K562 (cell line): ENCODE results near the gene CDC26. TPM values are rescaled to one million over a fixed set of nuclear protein-coding genes. Genes with fewer than 3 reads are reported as not detected.

Experiments
- ATF7 ChIP-seq: fragments of 450-650 bp; IDR thresholded peaks from 2 replicates; pipeline ENCODE4 v1.7.1; 2014; ENCODE audit warnings: mild to moderate bottlenecking, moderate library complexity
- CREB3L1 ChIP-seq: fragments of 450-650 bp; IDR thresholded peaks from 2 replicates; pipeline ENCODE4 v1.6.1; 2014; ENCODE audit warnings: low read depth, mild to moderate bottlenecking, moderate library complexity, borderline replicate concordance
- ETV1 ChIP-seq: fragments of 450-650 bp; conservative IDR thresholded peaks from 2 replicates; pipeline ENCODE4 v1.6.1; 2016; ENCODE audit warnings: missing genetic modification characterization, control low read depth, low read depth, missing compliant biosample characterization
- HDAC8 ChIP-seq: fragments of 450-650 bp; IDR thresholded peaks from 2 replicates; pipeline ENCODE4 v1.6.1; 2016; ENCODE audit warnings: mild to moderate bottlenecking, missing genetic modification characterization, moderate library complexity, missing compliant biosample characterization
- MAX ChIP-seq: sonication (generic); formaldehyde crosslinking; IDR thresholded peaks from 2 replicates; pipeline ENCODE4 v1.9.0; 2022; ENCODE audit warnings: mild to moderate bottlenecking, missing genetic modification reagents
- MGA ChIP-seq: fragments of 450-650 bp; IDR thresholded peaks from 2 replicates; pipeline ENCODE4 v1.6.1; 2016; ENCODE audit warnings: mild to moderate bottlenecking, moderate library complexity
- POLR2AphosphoS5 ChIP-seq: IDR thresholded peaks from 2 replicates; pipeline ENCODE4 v1.6.1; 2011; ENCODE audit warnings: mild to moderate bottlenecking, low read depth, low read length, moderate library complexity; ENCODE audit not compliant: control insufficient read depth, insufficient read depth
- RFX1 ChIP-seq: fragments of 450-650 bp; IDR thresholded peaks from 2 replicates; pipeline ENCODE4 v1.6.1; 2016; ENCODE audit warnings: mild to moderate bottlenecking, moderate library complexity
- SIX5 ChIP-seq, 2 experiments: IDR thresholded peaks; 2 replicates each; pipeline ENCODE4 v1.6.1; 2011; ENCODE audit warnings: low read length in 2 of 2, borderline replicate concordance in 1 of 2, low read depth in 1 of 2, mild to moderate bottlenecking in 1 of 2, moderate library complexity in 1 of 2; ENCODE audit not compliant: insufficient read depth in 1 of 2
- SMAD4 ChIP-seq: fragments of 250-450 bp; sonication (Bioruptor Pico); conservative IDR thresholded peaks from 2 replicates; pipeline ENCODE4 v1.8.0; 2021; ENCODE audit warnings: inconsistent platforms, mild to moderate bottlenecking, moderate library complexity
- TAF7 ChIP-seq: fragments of 450-650 bp; IDR thresholded peaks from 2 replicates; pipeline ENCODE4 v1.6.1; 2016; ENCODE audit warnings: missing genetic modification characterization, missing compliant biosample characterization
- ZC3H11A ChIP-seq: IDR thresholded peaks from 2 replicates; pipeline ENCODE4 v1.6.1; 2012; ENCODE audit warnings: low read depth, low read length, improper control_type of control experiment
- ZNF354B ChIP-seq: fragments of 250-450 bp; sonication (Bioruptor Pico); IDR thresholded peaks from 2 replicates; pipeline ENCODE4 v1.4.0; 2020
- polyA plus RNA-seq, 8 experiments: library from polyadenylated mRNA; depleted of rRNA in 4 of 8; stranded (reverse) in 5 of 8; unstranded in 3 of 8; fragments of >200 nt; fragmentation: Nextera tagmentation in 2 of 8; fragmentation: Illumina TruSeq in 1 of 8; extraction: Ambion mirVana in 2 of 8; extraction: Trizol in 1 of 8; gene quantifications; 2 replicates each; pipeline versions ENCODE4 v1.2.1 to v1.2.3, GENCODE V29; 2011 to 2014; ENCODE audit warnings: inconsistent platforms in 1 of 8, missing spikeins in 1 of 8
- total RNA-seq, 7 experiments: library from RNA; depleted of rRNA in 6 of 7; stranded (reverse); fragments of >200 nt in 6 of 7; fragmentation: Illumina TruSeq in 2 of 7; extraction: Trizol in 2 of 7; gene quantifications; 2 replicates each; pipeline versions ENCODE4 v1.2.1 to v1.2.3, GENCODE V29; 2011 to 2021; ENCODE audit warnings: low replicate concordance in 1 of 7

CDC26 gene
- total and polyA plus RNA-seq, 9 of the 15 experiments (the other 6 are each of a cell fraction or from before 2014, with no cell fraction given): 33.0 to 147 (median 60.0) TPM

- TF ChIP-seq RFX1 (peak; percentile 88), ETV1 (tag) (0 out of 2 replicates have a peak, but pooled peaks have one; percentile 5), ATF7 (peak; percentile 87), SIX5 (IDR thresholded peaks at IDR 0.05; ENCODE audit: borderline replicate concordance in 1 of 2, insufficient read depth in 1 of 2, low read depth in 1 of 2, low read length in 2 of 2) (peak; percentile 74 to 77), ZNF354B (CRISPR knock-in tag) (no peak), ZC3H11A (peak; percentile 17; the same call in 1 of the 2 replicates), SMAD4 (CRISPR knock-in tag) (no peak; the same call in 1 of the 2 replicates), MGA (peak; percentile 45; the same call in 1 of the 2 replicates), MAX (CRISPR knock-in tag) (peak; percentile 87), POLR2AphosphoS5 (peak; percentile 96), HDAC8 (tag) (0 out of 2 replicates have a peak, but pooled peaks have one; percentile 24), TAF7 (peak; percentile 39; the same call in 1 of the 2 replicates), CREB3L1 (peak; percentile 98)
These were observed at the start of gene CDC26, which contains the start of gene PRPF4 (continued) for GRCh38 chr9:113275157-113276131.
